Naive B cell (primary cell): ENCODE measurements around the gene KRTAP29-1. TPM values are rescaled to one million over a fixed set of nuclear protein-coding genes. Genes with fewer than 3 reads are reported as not detected.
"Not testable (repeated sequence)": the region's sequence is repeated elsewhere in the genome, so short reads cannot be mapped to it uniquely, and the experiment has no call there.

ENCODE experiments used
- ATAC-seq, 2 donors: fragments of 150-1000 bp; cut with Tn5 transposase; 2 replicates each; pipeline ENCODE4 v1.10.0; 2021; ENCODE audit warnings: low read depth in 2 of 2, mild to moderate bottlenecking in 2 of 2, moderate library complexity in 2 of 2
- DNase-seq: peaks from one replicate; pipeline ENCODE4 v3.0.0; 2022
- H3K27ac Mint-ChIP-seq, 6 donors: one replicate each; pipeline ENCODE4 v1.8.0; 2020 to 2022; ENCODE audit warnings: mild to moderate bottlenecking in 6 of 6, mixed read lengths in 6 of 6, moderate library complexity in 5 of 6, inconsistent platforms in 2 of 6
- H3K27me3 Mint-ChIP-seq, 3 donors: one replicate each; pipeline ENCODE4 v1.8.0; 2021 to 2022; ENCODE audit warnings: mixed read lengths in 3 of 3, mild to moderate bottlenecking in 1 of 3
- H3K36me3 Mint-ChIP-seq, 2 donors: one replicate each; pipeline ENCODE4 v1.8.0; 2020 to 2022; ENCODE audit warnings: mixed read lengths in 2 of 2, inconsistent platforms in 1 of 2, mild to moderate bottlenecking in 1 of 2
- H3K4me1 Mint-ChIP-seq, 3 donors: one replicate each; pipeline ENCODE4 v1.8.0; 2020 to 2022; ENCODE audit warnings: mixed read lengths in 3 of 3, inconsistent platforms in 1 of 3, mild to moderate bottlenecking in 1 of 3, moderate library complexity in 1 of 3
- H3K4me3 Mint-ChIP-seq, 8 donors: one replicate each; pipeline ENCODE4 v1.8.0; 2020 to 2022; ENCODE audit warnings: mild to moderate bottlenecking in 8 of 8, mixed read lengths in 8 of 8, moderate library complexity in 8 of 8, inconsistent platforms in 2 of 8
- H3K9me3 Mint-ChIP-seq, 7 donors: one replicate each; pipeline ENCODE4 v1.8.0; 2020 to 2022; ENCODE audit warnings: mixed read lengths in 7 of 7, mild to moderate bottlenecking in 5 of 7, inconsistent platforms in 2 of 7, moderate library complexity in 1 of 7
- polyA plus RNA-seq, 6 donors: library from polyadenylated mRNA; unstranded; fragments of 300-500 nt; fragmentation: Illumina TruSeq; gene quantifications; one replicate each; pipeline ENCODE4 v1.2.3, GENCODE V29; 2021; ENCODE audit warnings: low read depth in 6 of 6

Gene KRTAP29-1
- not detected for polyA plus RNA-seq

GRCh38 chr17:41301916-41302901, at the start of gene KRTAP29-1:
Gene KRTAP29-1 (minus strand): TSS chr17:41302851. CDS start chr17:41302851, 0 bp downstream.
- H3K4me1 Mint-ChIP-seq, result peaks cover 22 to 53% (median 34%) of the 10 kb centered on the region in 3 donors
- no peak for DNase-seq

GRCh38 chr17:41351177-41351576, 48.5 kb upstream of the KRTAP29-1 start:
- Mint-ChIP-seq H3K4me1 (no peaks in the 10 kb centered on the region), H3K9me3 (peaks cover 0 to 4% (median 0%) of the 10 kb centered on the region in 7 donors), H3K27me3 (peaks cover 23 to 40% (median 35%) of the 10 kb centered on the region in 3 donors), H3K4me3 (no peak overlapping the region), H3K36me3 (peaks cover 0 to 8% of the 10 kb centered on the region in 2 donors), H3K27ac (no peak overlapping the region)
- DNase-seq (no peak), ATAC-seq (no peak)

More at GRCh38 chr17:41301916-41302901, at the start of gene KRTAP29-1:
- ATAC-seq, result no peak
- Mint-ChIP-seq H3K27me3 (peaks cover 0 to 7% (median 4%) of the 10 kb centered on the region in 3 donors), H3K9me3 (peaks cover 0 to 7% (median 0%) of the 10 kb centered on the region in 7 donors), H3K27ac (peak within 1 kb of the TSS in 3 of 6 donors; percentile 10 to 45 (median 22)), H3K36me3 (peaks cover 0 to 12% of the 10 kb centered on the region in 2 donors), H3K4me3 (peak within 1 kb of the TSS in 3 of 8 donors; percentile 7 to 57 (median 22))

GRCh38 chr17:41350381-41350878, 47.8 kb upstream of the KRTAP29-1 start, which contains the start of gene KRT33A:
Gene KRT33A (minus strand): TSS chr17:41350828. CDS start chr17:41350767, 61 bp downstream.
- not testable (repeated sequence) for H3K9me3 Mint-ChIP-seq, H3K36me3 Mint-ChIP-seq, H3K4me3 Mint-ChIP-seq, H3K4me1 Mint-ChIP-seq, ATAC-seq, DNase-seq
- peaks cover 20 to 38% (median 32%) of the 10 kb centered on the region in 3 donors for H3K27me3 Mint-ChIP-seq
- H3K27ac Mint-ChIP-seq, result peak within 1 kb of the TSS in 1 of 6 donors; percentile 26

GRCh38 chr17:41347869-41348760, 45.5 kb upstream of the KRTAP29-1 start:
- ATAC-seq (no peak), DNase-seq (no peak)
- peaks cover 12 to 34% (median 34%) of the 10 kb centered on the region in 3 donors for H3K27me3 Mint-ChIP-seq
- H3K27ac Mint-ChIP-seq, result peak overlapping the region in 1 of 6 donors; percentile 26
- peaks cover 0 to 13% of the 10 kb centered on the region in 2 donors for H3K36me3 Mint-ChIP-seq
- peaks cover 0 to 11% (median 3%) of the 10 kb centered on the region in 7 donors for H3K9me3 Mint-ChIP-seq
- H3K4me3 Mint-ChIP-seq, result no peak overlapping the region
- no peaks in the 10 kb centered on the region for H3K4me1 Mint-ChIP-seq

- Mint-ChIP-seq H3K27me3 (peaks cover 0 to 28% (median 21%) of the 10 kb centered on the region in 3 donors), H3K9me3 (peaks cover 8 to 24% (median 10%) of the 10 kb centered on the region in 7 donors)
- H3K4me1 Mint-ChIP-seq, result not testable (repeated sequence)
Observed at GRCh38 chr17:41346421-41346820, 43.8 kb upstream of the KRTAP29-1 start.

GRCh38 chr17:41345992-41346391, 43.3 kb upstream of the KRTAP29-1 start:
- Mint-ChIP-seq H3K27me3 (peaks cover 0 to 27% (median 20%) of the 10 kb centered on the region in 3 donors), H3K36me3 (peaks cover 0 to 12% of the 10 kb centered on the region in 2 donors), H3K4me3 (no peak overlapping the region), H3K4me1 (peaks cover 0 to 2% (median under 1%) of the 10 kb centered on the region in 3 donors), H3K9me3 (peaks cover 8 to 24% (median 10%) of the 10 kb centered on the region in 7 donors), H3K27ac (no peak overlapping the region)
- ATAC-seq, result no peak
- DNase-seq, result no peak

More at GRCh38 chr17:41346421-41346820, 43.8 kb upstream of the KRTAP29-1 start:
- H3K27ac Mint-ChIP-seq, ATAC-seq, DNase-seq, H3K4me3 Mint-ChIP-seq: not testable (repeated sequence)
- peaks cover 0 to 12% of the 10 kb centered on the region in 2 donors for H3K36me3 Mint-ChIP-seq

- peaks cover 14 to 15% (median 14%) of the 10 kb centered on the region in 3 donors for H3K4me1 Mint-ChIP-seq
- peaks cover 3 to 29% (median 18%) of the 10 kb centered on the region in 3 donors for H3K27me3 Mint-ChIP-seq
- H3K4me3 Mint-ChIP-seq, result no peak overlapping the region
- H3K27ac Mint-ChIP-seq, result no peak overlapping the region
- DNase-seq (no peak), ATAC-seq (no peak)
- H3K36me3 Mint-ChIP-seq, result peaks cover 0 to 12% of the 10 kb centered on the region in 2 donors
- peaks cover 8 to 24% (median 10%) of the 10 kb centered on the region in 7 donors for H3K9me3 Mint-ChIP-seq
Observed at GRCh38 chr17:41343029-41343428, 40.4 kb upstream of the KRTAP29-1 start.

- Mint-ChIP-seq H3K36me3 (peaks cover 0 to 12% of the 10 kb centered on the region in 2 donors), H3K27me3 (peaks cover 9 to 29% (median 12%) of the 10 kb centered on the region in 3 donors), H3K4me3 (no peak overlapping the region), H3K27ac (peak overlapping the region in 1 of 6 donors; percentile 61), H3K4me1 (peaks cover 14 to 15% (median 14%) of the 10 kb centered on the region in 3 donors), H3K9me3 (peaks cover 8 to 24% (median 10%) of the 10 kb centered on the region in 7 donors)
- DNase-seq (no peak), ATAC-seq (no peak)
Observed at GRCh38 chr17:41340934-41341861, 38.5 kb upstream of the KRTAP29-1 start.

- Mint-ChIP-seq H3K4me3 (no peak overlapping the region), H3K36me3 (peaks cover 0 to 12% of the 10 kb centered on the region in 2 donors), H3K4me1 (peaks cover 14 to 15% (median 14%) of the 10 kb centered on the region in 3 donors), H3K27me3 (peaks cover 12 to 35% (median 14%) of the 10 kb centered on the region in 3 donors), H3K27ac (peak overlapping the region in 1 of 6 donors; percentile 61), H3K9me3 (peaks cover 8 to 24% (median 10%) of the 10 kb centered on the region in 7 donors)
- DNase-seq, result no peak
- no peak for ATAC-seq
Observed at GRCh38 chr17:41340494-41340893, 37.8 kb upstream of the KRTAP29-1 start.

- ATAC-seq (no peak), DNase-seq (no peak)
- Mint-ChIP-seq H3K9me3 (peaks cover 8 to 24% (median 10%) of the 10 kb centered on the region in 7 donors), H3K4me1 (peaks cover 14 to 18% (median 14%) of the 10 kb centered on the region in 3 donors), H3K4me3 (no peak overlapping the region), H3K36me3 (peaks cover 0 to 12% of the 10 kb centered on the region in 2 donors), H3K27ac (peak overlapping the region in 2 of 6 donors; percentile 21 to 23), H3K27me3 (peaks cover 12 to 41% (median 18%) of the 10 kb centered on the region in 3 donors)
Observed at GRCh38 chr17:41339571-41340172, 37.0 kb upstream of the KRTAP29-1 start.

- DNase-seq (no peak), ATAC-seq (peak in 1 of 2 donors; percentile 65)
- peaks cover 8 to 21% (median 10%) of the 10 kb centered on the region in 7 donors for H3K9me3 Mint-ChIP-seq
- H3K36me3 Mint-ChIP-seq, result peaks cover 0 to 12% of the 10 kb centered on the region in 2 donors
- no peak overlapping the region for H3K4me3 Mint-ChIP-seq
- H3K27me3 Mint-ChIP-seq, result peaks cover 15 to 39% (median 18%) of the 10 kb centered on the region in 3 donors
- peaks cover 14 to 22% (median 14%) of the 10 kb centered on the region in 3 donors for H3K4me1 Mint-ChIP-seq
- H3K27ac Mint-ChIP-seq, result peak overlapping the region in 1 of 6 donors; percentile 18
Observed at GRCh38 chr17:41338961-41339485, 36.4 kb upstream of the KRTAP29-1 start.
